Measurements from ENCODE around the gene VPS52.

DNA sequence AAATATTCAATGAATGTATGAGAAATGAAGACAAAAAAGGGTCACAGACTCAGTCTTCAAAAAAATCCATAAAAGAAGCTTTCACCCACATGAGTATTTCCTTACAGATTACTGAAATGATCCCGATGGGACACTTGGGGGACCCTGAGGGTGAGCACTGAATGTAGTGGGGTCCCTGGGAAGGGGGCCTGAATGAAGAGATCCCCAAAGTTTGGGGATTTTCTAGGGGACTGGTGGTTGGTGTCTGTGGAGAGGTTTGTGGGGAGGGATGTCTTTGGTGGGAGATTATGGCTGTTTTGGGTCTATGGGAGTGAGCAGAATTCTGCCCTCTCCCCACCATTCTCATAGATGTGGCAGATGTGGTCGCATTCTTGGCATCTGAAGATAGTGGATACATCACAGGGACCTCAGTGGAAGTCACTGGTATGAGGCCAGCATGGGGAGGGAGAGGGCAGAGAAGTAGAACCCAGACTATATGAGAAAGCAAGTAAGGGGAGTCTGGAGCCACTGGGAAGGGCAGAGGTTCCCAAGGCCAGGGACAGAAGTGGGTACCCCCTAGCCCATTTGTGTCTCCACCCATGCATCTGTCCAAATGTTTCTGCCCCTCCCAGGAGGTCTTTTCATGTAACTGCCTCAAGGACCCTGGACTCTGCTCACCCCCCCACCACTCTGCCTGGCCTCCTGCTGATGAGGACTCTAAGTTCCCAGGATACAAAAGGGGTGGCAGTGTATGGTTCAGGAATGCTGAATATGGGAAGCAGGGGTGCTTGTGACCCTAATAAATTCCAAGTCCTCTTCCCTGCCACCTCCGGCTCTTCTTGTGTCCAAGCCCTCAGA is 65.4 kb downstream of the VPS52 start:
- no peak for TF ChIP-seq ZNF274 (IDR thresholded peaks at IDR 0.05; ENCODE audit: low read depth, low read length)
- TF ChIP-seq YY1 (IDR thresholded peaks at IDR 0.05; ENCODE audit: insufficient read depth, insufficient read length), result no peak
- TF ChIP-seq SUZ12 (IDR thresholded peaks at IDR 0.05; ENCODE audit: extremely low read depth, insufficient read depth, insufficient read length), result no peak

Measured in NT2/D1 (cell line).